Muscle layer of colon (tissue), 2 donors: Measurements from ENCODE around the gene COMT.

Experiments used
- H3K27ac ChIP-seq: one replicate; pipeline ENCODE4 v1.7.0; 2013; ENCODE audit warnings: low read depth, mild to moderate bottlenecking, low read length, moderate library complexity
- H3K27me3 ChIP-seq, 2 donors: one replicate each; pipeline ENCODE4 v1.7.0; 2013; ENCODE audit warnings: low read length in 2 of 2, mild to moderate bottlenecking in 2 of 2; ENCODE audit not compliant: insufficient read depth in 2 of 2, control insufficient read depth in 1 of 2
- H3K36me3 ChIP-seq: one replicate; pipeline ENCODE4 v1.7.0; 2013; ENCODE audit warnings: mild to moderate bottlenecking, low read length; ENCODE audit not compliant: insufficient read depth
- H3K4me1 ChIP-seq: one replicate; pipeline ENCODE4 v1.7.0; 2013; ENCODE audit warnings: mild to moderate bottlenecking, low read length; ENCODE audit not compliant: insufficient read depth
- H3K4me3 ChIP-seq, 2 donors: one replicate each; pipeline ENCODE4 v1.7.0; 2013; ENCODE audit warnings: low read length in 2 of 2, low read depth in 1 of 2, mild to moderate bottlenecking in 1 of 2, moderate library complexity in 1 of 2
- H3K9ac ChIP-seq: one replicate; pipeline ENCODE4 v1.7.0; 2013; ENCODE audit warnings: low read length
- H3K9me3 ChIP-seq: one replicate; pipeline ENCODE4 v1.7.0; 2013; ENCODE audit warnings: mild to moderate bottlenecking, low read length
- donor health status: abdominal sarcoma.
- donor health status: Adenocarcinoma of cecum.

COMT gene

DNA sequence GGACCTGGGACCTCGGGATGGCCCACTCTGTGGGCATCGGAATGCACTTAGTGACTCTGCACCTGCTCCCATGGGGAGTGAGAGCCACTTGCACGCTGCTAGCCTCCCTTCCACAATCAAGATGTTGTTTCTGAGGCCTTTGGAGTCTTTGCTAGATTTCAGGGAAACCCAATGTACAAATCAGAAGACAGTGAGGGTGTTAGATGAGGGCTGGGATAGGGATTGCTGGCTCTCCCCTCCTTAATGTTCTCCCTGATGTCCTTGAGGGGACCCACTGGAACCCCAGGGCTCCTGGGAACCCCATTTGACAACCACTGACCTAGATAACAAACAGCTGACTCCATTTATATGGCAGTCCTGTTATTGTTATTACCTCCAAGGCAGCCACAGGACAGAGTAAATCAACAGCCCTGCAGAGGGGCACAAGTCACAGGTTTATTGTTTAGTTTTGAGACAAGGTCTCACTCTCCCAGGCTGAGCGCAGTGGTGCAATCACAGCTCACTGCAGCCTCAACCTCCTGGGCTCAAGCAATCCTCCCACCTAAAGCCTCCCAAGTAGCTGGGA, 31.3 kb upstream of the COMT start:
- no peak overlapping the region for H3K9ac ChIP-seq
- no peaks in the 10 kb centered on the region for H3K9me3 ChIP-seq
- no peak overlapping the region for H3K4me3 ChIP-seq
- H3K4me1 ChIP-seq = no peaks in the 10 kb centered on the region
- no peaks in the 10 kb centered on the region for H3K27me3 ChIP-seq
- H3K36me3 ChIP-seq = peaks cover 29% of the 10 kb centered on the region
- H3K27ac ChIP-seq = no peak overlapping the region

DNA sequence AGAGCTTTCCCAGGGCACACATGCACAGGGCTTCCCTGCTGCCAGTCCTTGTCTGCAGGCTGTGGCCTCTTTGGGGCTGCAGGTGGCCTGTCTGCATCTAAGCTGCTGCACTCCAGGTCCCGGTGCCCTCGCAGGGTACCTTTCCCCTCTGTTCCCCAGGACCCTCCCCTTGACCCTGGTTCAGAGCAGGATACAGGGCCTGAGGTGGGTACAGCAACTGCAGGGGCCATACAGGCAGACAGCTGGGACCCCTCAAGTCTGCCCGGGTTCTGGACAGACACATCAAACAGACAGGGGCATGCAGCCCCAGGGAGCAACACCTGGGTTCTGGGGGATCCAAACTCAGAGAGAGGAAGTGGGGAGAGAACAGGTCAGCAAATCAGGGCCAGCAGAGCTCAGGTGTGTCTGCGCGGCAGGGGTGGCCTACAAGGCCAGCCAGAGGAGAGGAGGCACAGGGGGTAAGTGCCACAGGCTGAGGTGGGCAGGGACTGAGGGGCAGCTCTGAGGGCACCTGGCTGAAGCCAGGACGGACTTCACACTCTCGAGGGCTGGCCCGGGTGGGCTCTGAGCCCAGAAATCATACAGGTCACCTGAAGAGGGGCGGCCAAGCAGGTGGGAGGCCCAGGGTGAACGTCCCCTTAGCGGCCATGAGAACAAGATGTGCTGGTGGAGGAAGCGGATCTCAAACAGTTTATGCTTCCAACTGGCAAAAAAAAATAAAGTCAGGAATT, 29.9 kb upstream of the COMT start:
- Histone ChIP-seq H3K36me3 (peaks cover 40% of the 10 kb centered on the region), H3K9ac (no peak overlapping the region), H3K4me1 (no peaks in the 10 kb centered on the region), H3K27me3 (no peaks in the 10 kb centered on the region), H3K9me3 (no peaks in the 10 kb centered on the region), H3K27ac (no peak overlapping the region), H3K4me3 (no peak overlapping the region)

DNA sequence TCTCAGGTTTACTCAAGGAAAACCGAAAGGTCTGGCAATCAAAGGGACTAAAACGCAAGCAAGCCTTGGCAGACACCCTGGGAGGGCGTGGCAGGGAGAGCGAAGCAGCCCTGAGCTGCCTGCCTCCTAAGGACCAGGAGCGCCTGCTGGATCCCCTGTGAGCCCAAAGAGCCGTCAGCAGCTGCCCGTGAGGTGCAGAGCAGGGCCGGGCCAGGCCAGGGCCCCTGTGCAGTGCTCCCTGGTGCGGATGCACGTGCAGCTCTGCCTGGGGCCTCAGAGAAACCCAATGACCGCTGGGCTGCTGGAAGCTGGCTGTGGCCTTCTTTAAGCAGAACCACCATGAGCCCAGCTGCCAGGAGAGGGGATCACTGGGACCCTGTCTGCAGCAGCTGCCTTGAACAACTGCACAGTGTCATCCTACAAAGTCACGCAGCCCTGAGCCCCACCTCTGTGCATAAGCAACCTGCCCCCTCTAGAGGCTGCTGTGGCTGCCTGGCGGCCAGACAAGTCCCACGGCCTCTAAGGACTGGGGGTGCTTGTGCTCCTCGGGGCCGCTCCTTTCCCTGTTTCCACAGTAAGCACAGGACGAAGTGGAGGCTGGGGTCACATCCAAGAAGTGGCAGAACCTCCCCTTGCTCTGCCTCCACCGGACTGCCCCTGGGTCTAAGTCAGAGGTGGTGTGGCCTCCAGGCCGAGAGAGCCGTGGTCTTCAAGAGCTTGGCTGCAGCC, 29.1 kb upstream of the COMT start:
- Histone ChIP-seq H3K4me3 (no peak overlapping the region), H3K27me3 (no peaks in the 10 kb centered on the region), H3K4me1 (no peaks in the 10 kb centered on the region), H3K9me3 (no peaks in the 10 kb centered on the region), H3K36me3 (peaks cover 44% of the 10 kb centered on the region), H3K9ac (no peak overlapping the region), H3K27ac (no peak overlapping the region)

DNA sequence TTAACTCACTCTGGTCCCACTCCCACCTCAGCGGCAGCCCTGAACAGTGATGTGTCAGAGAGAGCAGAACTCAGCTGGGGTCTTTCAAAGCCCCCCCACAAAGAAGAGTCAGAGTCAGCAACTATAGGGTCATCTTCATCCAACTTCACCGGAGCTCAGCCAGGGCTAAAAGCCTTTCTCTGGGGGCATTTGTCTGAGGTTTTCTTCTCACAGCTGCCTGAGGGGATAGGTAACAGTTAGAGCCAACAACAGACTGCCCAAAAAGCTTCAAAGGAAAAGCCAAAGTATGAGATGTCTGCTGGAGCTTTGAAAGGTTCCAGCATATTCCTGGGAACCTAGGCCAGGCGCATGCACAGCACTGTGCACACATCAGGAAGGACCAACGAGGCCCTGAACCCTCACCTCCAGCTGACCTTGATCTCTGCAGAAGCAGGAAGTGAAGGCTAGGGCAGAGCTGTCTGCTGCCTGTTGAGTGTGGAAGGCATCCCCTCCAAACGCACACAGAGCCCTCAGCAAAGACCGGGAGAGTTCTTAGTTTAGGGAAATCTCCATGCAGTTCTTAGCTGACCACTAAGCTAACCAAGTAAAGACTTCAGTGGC, 28.1 kb upstream of the COMT start:
- no peaks in the 10 kb centered on the region for H3K27me3 ChIP-seq
- H3K9ac ChIP-seq = no peak overlapping the region
- peaks cover 50% of the 10 kb centered on the region for H3K36me3 ChIP-seq
- H3K27ac ChIP-seq = no peak overlapping the region
- H3K4me3 ChIP-seq = no peak overlapping the region
- H3K9me3 ChIP-seq = no peaks in the 10 kb centered on the region
- H3K4me1 ChIP-seq = no peaks in the 10 kb centered on the region

DNA sequence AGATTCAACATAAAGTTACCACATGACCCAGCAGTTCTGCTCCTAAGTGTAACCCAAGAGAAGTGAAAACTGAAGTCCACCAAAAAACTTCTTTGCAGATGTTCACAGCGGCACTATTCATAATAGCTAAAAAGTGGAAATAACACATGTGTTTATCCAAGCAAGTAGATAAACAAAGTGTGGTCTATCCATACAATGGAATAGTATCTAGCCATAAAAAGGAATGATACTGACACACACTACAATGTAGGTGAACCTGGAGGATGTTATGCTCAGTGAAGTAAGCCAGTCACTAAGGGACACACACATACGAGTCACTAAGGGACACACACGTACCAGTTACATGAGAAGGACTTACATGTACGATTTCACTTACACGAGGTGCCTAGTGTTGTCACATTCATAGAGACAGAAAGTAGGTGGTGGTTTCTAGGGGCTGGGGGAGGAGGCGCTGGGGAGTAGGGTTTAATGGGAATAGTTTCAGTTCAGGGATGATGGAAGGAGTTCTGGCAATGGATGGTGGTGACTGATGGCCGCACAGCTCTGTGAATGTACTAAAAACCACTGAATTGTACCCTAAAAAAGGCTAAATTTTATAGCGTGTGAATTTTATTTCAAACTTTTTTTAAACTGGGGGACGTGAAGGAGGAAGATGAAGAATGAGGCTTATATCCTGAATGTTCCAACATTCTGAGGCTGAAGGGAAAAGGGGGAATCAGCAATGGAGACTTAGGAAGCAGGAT, 27.2 kb upstream of the COMT start:
- Histone ChIP-seq H3K27ac (no peak overlapping the region), H3K36me3 (peaks cover 51% of the 10 kb centered on the region), H3K4me1 (no peaks in the 10 kb centered on the region), H3K9me3 (no peaks in the 10 kb centered on the region), H3K4me3 (no peak overlapping the region), H3K9ac (no peak overlapping the region), H3K27me3 (no peaks in the 10 kb centered on the region)

DNA sequence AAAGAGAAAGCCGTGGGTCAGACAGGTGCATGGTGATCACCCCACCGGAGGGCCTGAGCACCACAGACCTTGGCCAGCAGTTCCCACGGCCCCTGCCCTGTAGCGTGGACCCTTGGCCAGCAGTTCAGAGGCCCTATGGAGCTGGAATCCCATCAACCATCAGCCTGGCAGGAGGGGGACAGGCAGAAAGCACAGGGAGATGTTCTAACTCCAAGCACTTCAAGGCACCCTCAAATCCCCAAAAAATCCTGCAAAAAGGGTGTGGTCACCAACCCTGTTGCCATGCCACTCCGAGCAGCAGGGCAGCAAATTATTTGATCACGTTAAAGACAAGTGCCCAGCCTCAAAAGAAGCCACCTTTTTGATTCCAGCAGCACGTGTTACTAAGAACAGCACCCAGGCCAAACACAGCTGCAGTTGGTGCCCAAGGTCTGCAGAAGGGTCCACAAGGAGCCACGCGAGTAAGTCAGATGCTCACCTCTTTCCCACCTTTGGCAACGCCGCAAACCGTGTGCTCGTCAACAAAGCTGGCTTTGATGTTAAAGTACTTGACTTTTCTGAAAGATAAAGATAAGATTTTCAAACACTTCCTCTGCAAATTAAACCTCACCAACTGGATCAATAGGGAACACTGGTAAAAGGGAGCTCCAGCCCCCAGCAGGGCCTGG, 26.2 kb upstream of the COMT start:
- H3K4me1 ChIP-seq = no peaks in the 10 kb centered on the region
- H3K27ac ChIP-seq = no peak overlapping the region
- no peaks in the 10 kb centered on the region for H3K27me3 ChIP-seq
- H3K4me3 ChIP-seq = no peak overlapping the region
- H3K36me3 ChIP-seq = peaks cover 51% of the 10 kb centered on the region
- H3K9ac ChIP-seq = no peak overlapping the region
- no peaks in the 10 kb centered on the region for H3K9me3 ChIP-seq

DNA sequence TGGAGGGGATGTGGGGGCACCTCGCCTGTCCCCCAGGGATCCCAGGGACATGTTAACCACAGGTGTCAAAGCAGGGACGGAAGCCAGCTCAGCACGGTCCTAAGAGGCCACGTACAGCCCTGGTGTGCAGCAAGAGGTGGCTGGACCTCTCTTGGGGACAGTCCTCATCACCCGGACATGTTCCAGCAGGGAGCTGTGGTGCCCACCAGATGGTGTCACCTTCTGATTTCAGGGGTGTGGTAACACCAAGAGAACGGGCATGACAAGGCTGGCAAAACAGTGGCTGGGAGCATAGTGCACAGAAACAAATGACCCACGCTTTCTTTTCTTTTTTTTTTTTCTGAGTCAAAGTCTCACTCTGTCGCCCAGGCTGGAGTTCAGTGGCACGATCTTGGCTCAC, 25.6 kb upstream of the COMT start:
- no peak overlapping the region for H3K27ac ChIP-seq
- H3K9ac ChIP-seq = no peak overlapping the region
- no peaks in the 10 kb centered on the region for H3K27me3 ChIP-seq
- H3K9me3 ChIP-seq = no peaks in the 10 kb centered on the region
- H3K4me1 ChIP-seq = no peaks in the 10 kb centered on the region
- H3K4me3 ChIP-seq = no peak overlapping the region
- H3K36me3 ChIP-seq = peaks cover 51% of the 10 kb centered on the region

DNA sequence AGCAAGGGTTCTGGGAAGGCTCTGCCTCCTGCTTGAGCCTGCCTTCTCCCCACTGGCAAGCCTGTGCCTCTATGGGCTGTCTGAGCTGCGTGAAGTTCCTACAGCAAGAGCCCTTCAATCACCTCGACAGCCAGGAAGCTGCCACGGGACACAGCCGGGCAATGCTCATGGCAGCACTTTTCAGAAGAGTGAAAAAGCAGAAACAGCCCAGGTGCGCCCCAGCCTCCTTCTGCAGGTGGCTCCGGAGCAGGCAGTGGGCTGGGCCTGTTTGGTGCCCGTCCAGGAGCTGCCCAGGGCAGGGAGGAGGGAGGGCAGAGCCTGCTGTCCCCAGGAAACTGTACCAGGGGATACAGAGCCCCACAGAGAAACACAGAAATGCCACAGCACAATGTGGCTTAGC, 24.6 kb upstream of the COMT start:
- Histone ChIP-seq H3K9me3 (no peaks in the 10 kb centered on the region), H3K9ac (no peak overlapping the region), H3K4me1 (no peaks in the 10 kb centered on the region), H3K4me3 (no peak overlapping the region), H3K27ac (no peak overlapping the region), H3K36me3 (peaks cover 51% of the 10 kb centered on the region), H3K27me3 (no peaks in the 10 kb centered on the region)

DNA sequence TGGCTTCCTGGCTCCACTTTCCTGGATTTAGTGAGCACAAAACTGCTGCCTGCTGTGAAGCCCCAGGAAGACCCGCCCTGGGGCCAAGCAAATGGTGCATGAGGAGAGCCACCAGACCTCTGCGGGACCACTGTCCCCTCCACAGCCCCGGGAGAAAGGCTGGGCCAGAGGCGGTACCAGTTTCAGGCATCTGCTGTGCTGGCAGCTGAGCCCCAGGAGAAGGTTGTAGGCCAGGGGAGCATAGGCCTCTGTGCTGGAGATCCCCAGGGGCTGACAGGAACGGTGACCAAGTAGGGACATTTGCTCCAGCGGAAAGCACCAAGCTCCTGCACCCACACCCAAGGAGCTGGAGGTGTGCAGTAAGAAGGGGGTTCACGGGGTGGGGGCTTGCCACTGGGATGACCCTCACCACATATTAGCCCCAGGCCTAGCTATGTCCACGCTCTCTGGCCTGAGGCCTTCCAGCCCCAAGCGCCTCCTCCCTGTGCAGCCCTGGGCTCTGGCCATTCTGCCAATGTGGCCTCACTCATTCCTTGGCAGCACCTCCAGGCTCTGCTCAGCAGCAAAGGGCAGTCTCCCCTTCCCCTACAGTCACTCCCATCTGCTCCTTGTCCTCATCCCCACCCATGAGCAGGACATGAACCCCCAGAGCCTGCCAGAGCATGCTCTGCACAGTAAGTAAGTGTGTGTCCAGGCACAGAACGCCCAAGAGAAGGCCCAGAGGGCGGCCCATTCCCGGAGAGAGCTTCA, 24.0 kb upstream of the COMT start:
- no peaks in the 10 kb centered on the region for H3K9me3 ChIP-seq
- peaks cover 51% of the 10 kb centered on the region for H3K36me3 ChIP-seq
- no peaks in the 10 kb centered on the region for H3K4me1 ChIP-seq
- no peak overlapping the region for H3K9ac ChIP-seq
- no peak overlapping the region for H3K4me3 ChIP-seq
- H3K27ac ChIP-seq = no peak overlapping the region
- H3K27me3 ChIP-seq = no peaks in the 10 kb centered on the region

DNA sequence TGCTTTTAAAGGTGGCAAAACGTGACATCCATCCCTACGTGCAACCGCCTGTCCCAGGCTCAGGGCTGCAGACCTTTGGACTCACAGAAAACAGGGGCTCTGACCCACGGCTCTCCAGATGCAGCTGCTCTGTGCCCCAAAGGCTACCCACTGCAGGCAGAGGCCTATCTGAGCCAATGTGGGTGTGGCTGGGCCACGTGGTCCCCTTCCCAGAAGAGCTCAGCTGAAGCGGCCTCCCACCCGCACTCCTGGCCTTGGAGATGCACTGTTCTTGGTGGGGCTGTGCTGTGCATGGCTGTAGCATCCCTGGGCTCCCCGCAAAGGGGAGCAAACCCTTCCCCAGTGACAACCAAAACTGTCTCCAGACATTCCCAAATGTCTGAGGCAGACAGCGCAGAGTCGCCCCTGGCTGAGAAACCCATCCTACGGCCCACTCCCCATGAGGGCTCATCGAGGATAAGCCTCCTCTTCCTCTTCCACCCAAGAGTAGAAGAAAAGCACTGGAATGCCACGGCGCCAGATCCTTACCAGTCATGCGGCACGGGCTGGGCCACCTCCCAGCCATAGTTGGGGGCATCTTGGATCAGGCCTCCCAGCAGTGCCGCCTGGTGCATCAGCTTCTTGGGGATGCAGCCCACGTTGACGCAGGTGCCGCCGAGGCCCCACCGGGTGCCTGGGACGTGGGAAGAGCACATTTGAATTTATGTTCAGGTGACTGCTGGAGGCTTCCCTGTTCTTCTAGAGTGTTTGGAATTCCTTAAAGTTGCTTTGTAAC, 23.1 kb upstream of the COMT start:
- Histone ChIP-seq H3K36me3 (peaks cover 46% of the 10 kb centered on the region), H3K9me3 (no peaks in the 10 kb centered on the region), H3K4me1 (no peaks in the 10 kb centered on the region), H3K9ac (no peak overlapping the region), H3K27ac (no peak overlapping the region), H3K27me3 (no peaks in the 10 kb centered on the region), H3K4me3 (no peak overlapping the region)
